Ovary (tissue), 3 donors: ENCODE data around the gene CLK4.

Experiments
- EP300 ChIP-seq: sonication (generic); formaldehyde crosslinking; IDR thresholded peaks from one replicate; pipeline ENCODE4 v1.6.1; 2017; ENCODE audit warnings: antibody characterized with exemption
- POLR2A ChIP-seq: fragments of 450-650 bp; IDR thresholded peaks from one replicate; pipeline ENCODE4 v1.6.1; 2017; ENCODE audit warnings: antibody characterized with exemption, mild to moderate bottlenecking, moderate library complexity
- TF ChIP-seq, protein P1 (sequence below), 3 donors: fragments of 450-650 bp in 2 of 3; fragments of 200-600 bp in 1 of 3; IDR thresholded peaks; one replicate each; pipeline versions ENCODE4 v1.5.1 to v1.8.0; 2016 to 2022; ENCODE audit warnings: antibody characterized with exemption in 3 of 3, mild to moderate bottlenecking in 1 of 3
- donor health status: DM: no; HTN: no; CAD: no.

GRCh38 chr5:178587763-178588611 is 38.9 kb downstream of the CLK4 start:
- TF ChIP-seq, protein P1, sequence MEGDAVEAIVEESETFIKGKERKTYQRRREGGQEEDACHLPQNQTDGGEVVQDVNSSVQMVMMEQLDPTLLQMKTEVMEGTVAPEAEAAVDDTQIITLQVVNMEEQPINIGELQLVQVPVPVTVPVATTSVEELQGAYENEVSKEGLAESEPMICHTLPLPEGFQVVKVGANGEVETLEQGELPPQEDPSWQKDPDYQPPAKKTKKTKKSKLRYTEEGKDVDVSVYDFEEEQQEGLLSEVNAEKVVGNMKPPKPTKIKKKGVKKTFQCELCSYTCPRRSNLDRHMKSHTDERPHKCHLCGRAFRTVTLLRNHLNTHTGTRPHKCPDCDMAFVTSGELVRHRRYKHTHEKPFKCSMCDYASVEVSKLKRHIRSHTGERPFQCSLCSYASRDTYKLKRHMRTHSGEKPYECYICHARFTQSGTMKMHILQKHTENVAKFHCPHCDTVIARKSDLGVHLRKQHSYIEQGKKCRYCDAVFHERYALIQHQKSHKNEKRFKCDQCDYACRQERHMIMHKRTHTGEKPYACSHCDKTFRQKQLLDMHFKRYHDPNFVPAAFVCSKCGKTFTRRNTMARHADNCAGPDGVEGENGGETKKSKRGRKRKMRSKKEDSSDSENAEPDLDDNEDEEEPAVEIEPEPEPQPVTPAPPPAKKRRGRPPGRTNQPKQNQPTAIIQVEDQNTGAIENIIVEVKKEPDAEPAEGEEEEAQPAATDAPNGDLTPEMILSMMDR (IDR thresholded peaks at IDR 0.05) = no peak
- TF ChIP-seq POLR2A (no peak), EP300 (no peak)
